Body of pancreas (tissue), 4 donors: ENCODE data around the gene VWCE. TPM values are rescaled to one million over a fixed set of nuclear protein-coding genes. Genes with fewer than 3 reads are reported as not detected.

Experiments used
- ATAC-seq: fragments of 150-250 bp; one replicate; pipeline ENCODE4 v1.9.1; 2016
- DNase-seq, 4 donors: peaks; one replicate each; pipeline ENCODE4 v3.0.0-alpha.2; 2019
- H3K27ac ChIP-seq, 4 donors: fragments of 200-600 bp; sonication (generic); 1 replicate in 3 of 4; 2 replicates in 1 of 4; pipeline versions ENCODE4 v1.5.1 to v1.6.1; 2016 to 2019; ENCODE audit warnings: mild to moderate bottlenecking in 1 of 4, mixed read lengths in 1 of 4, moderate library complexity in 1 of 4
- H3K27me3 ChIP-seq, 2 donors: fragments of 200-600 bp; sonication (generic); one replicate each; pipeline ENCODE4 v1.6.0; 2016; ENCODE audit warnings: mild to moderate bottlenecking in 1 of 2
- H3K36me3 ChIP-seq, 2 donors: fragments of 200-600 bp; sonication (generic); replicated peaks in 1 of 2; 2 replicates each; pipeline ENCODE4 v1.5.1; 2016; ENCODE audit warnings: low read depth in 2 of 2; ENCODE audit not compliant: insufficient read depth in 1 of 2
- H3K4me1 ChIP-seq: fragments of 200-600 bp; sonication (generic); one replicate; pipeline ENCODE4 v1.6.0; 2016
- H3K4me3 ChIP-seq, 2 donors: fragments of 200-600 bp; sonication (generic); 1 replicate in 1 of 2; 2 replicates in 1 of 2; pipeline ENCODE4 v1.5.1; 2016 to 2019
- H3K9me3 ChIP-seq, 3 donors: fragments of 200-600 bp; sonication (generic); 1 replicate in 2 of 3; 2 replicates in 1 of 3; pipeline ENCODE4 v1.5.1; 2016
- POLR2A ChIP-seq, 3 donors: fragments of 450-650 bp; IDR thresholded peaks; one replicate each; pipeline ENCODE4 v1.6.1; 2016; ENCODE audit warnings: antibody characterized with exemption in 3 of 3, mild to moderate bottlenecking in 2 of 3
- WGBS, 2 donors: methylation state at CpG; one replicate each; pipeline ENCODE4 v1.1.5; 2017; 5-methylcytosine and 5-hydroxymethylcytosine counted together
- intact Hi-C: fragments of 100-400 bp; cut with DNase I; formaldehyde crosslinking; loops from one replicate; pipeline ENCODE4 v1.15.1; 2023
- total RNA-seq, 2 donors: library from RNA; depleted of rRNA; stranded (reverse); fragments of >200 nt; gene quantifications; one replicate each; pipeline ENCODE4 v1.1.0, GENCODE V29; 2016
- TF ChIP-seq, protein P1 (sequence below), 7 experiments: fragments of 450-650 bp in 4 of 7; fragments of 200-600 bp in 3 of 7; sonication (generic) in 3 of 7; IDR thresholded peaks; one replicate each; pipeline ENCODE4 v1.5.1; 2016 to 2019; ENCODE audit warnings: antibody characterized with exemption in 7 of 7

Gene VWCE
- total RNA-seq, 2 donors from 2014 or later: 4.3 TPM; not detected in 1

DNA sequence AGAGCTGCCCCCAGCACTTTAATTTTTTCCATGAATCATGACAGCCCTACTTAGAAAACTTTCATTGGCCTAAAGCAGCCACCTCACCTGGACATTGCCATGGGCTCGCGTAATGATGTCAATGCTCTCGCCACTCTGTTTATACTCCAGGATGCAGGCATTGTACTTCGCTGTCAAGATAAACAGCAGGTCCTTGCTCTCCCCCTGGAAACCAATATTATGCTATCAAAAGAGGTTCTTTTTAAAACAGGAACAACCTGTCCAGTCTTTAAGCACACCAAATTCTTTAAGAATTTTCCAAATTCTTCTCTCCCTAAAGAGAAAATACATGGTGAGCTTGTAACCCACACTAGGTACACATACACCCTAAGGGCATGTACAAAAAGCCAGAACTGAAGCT is 34.8 kb upstream of the VWCE start:
- no peak overlapping the region for H3K27ac ChIP-seq
- DNase-seq (no peak), ATAC-seq (no peak)
- TF ChIP-seq POLR2A (IDR thresholded peaks at IDR 0.05): no peak
- TF ChIP-seq, protein P1, sequence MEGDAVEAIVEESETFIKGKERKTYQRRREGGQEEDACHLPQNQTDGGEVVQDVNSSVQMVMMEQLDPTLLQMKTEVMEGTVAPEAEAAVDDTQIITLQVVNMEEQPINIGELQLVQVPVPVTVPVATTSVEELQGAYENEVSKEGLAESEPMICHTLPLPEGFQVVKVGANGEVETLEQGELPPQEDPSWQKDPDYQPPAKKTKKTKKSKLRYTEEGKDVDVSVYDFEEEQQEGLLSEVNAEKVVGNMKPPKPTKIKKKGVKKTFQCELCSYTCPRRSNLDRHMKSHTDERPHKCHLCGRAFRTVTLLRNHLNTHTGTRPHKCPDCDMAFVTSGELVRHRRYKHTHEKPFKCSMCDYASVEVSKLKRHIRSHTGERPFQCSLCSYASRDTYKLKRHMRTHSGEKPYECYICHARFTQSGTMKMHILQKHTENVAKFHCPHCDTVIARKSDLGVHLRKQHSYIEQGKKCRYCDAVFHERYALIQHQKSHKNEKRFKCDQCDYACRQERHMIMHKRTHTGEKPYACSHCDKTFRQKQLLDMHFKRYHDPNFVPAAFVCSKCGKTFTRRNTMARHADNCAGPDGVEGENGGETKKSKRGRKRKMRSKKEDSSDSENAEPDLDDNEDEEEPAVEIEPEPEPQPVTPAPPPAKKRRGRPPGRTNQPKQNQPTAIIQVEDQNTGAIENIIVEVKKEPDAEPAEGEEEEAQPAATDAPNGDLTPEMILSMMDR (IDR thresholded peaks at IDR 0.05): no peak
- H3K4me1 ChIP-seq: peaks cover 35% of the 10 kb centered on the region
- no peaks in the 10 kb centered on the region for H3K27me3 ChIP-seq
- no peaks in the 10 kb centered on the region for H3K9me3 ChIP-seq
- 82 to 86% methylated on average over 4 of the region's 4 CpGs for WGBS, 2 donors
- intact Hi-C loops: no loop called here
- peaks cover 4 to 14% of the 10 kb centered on the region in 2 donors for H3K36me3 ChIP-seq
- H3K4me3 ChIP-seq: no peak overlapping the region

DNA sequence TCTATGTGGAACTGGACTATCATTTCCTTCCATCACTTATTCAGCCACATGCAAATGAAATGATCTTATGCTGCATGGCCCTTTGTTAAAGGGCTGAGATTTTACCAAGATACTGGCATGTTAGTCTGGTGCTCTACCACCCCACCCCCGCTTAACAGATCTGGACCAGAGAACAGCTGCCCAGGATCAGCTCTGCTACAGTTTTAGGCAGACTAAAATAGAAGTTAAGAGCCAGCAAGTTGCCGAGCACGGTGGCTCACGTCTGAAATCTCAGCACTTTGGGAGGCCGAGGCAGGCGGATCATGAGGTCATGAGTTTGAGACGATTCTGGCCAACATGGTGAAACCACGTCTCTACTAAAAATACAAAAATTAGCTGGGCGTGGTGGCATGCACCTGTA is 33.2 kb upstream of the VWCE start:
- H3K36me3 ChIP-seq: peaks cover 4 to 22% of the 10 kb centered on the region in 2 donors
- intact Hi-C loops: no loop called here
- WGBS, 2 donors: 85 to 87% methylated on average over 9 of the region's 9 CpGs
- ATAC-seq (no peak), DNase-seq (no peak)
- no peak for TF ChIP-seq POLR2A (IDR thresholded peaks at IDR 0.05)
- TF ChIP-seq, protein P1 (IDR thresholded peaks at IDR 0.05): no peak
- H3K27me3 ChIP-seq: no peaks in the 10 kb centered on the region
- H3K27ac ChIP-seq: no peak overlapping the region
- H3K9me3 ChIP-seq: no peaks in the 10 kb centered on the region
- H3K4me3 ChIP-seq: no peak overlapping the region
- peaks cover 21% of the 10 kb centered on the region for H3K4me1 ChIP-seq

DNA sequence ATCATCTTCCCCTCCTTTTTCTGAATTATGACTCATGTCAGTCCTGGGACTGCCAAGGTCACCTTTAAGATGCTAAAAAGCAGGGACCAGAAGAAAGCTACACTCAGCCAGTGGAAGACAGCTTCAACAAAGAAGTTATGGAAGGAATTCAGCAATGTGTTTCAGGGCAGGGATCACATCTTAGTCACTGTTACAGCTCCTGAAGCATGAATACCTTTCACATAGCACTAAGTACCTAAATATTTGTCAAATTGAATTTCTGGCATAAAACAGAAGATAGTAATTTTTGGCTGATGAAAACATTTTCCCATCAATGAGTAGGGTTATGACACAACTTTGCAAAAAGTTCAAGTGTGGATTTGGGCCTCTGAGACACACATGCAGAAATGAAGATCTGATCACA is 32.6 kb upstream of the VWCE start:
- Histone ChIP-seq H3K9me3 (no peaks in the 10 kb centered on the region), H3K36me3 (peaks cover 8 to 28% of the 10 kb centered on the region in 2 donors), H3K27ac (no peak overlapping the region), H3K4me3 (no peak overlapping the region), H3K4me1 (peaks cover 21% of the 10 kb centered on the region), H3K27me3 (no peaks in the 10 kb centered on the region)
- intact Hi-C loops: no loop called here
- DNase-seq: no peak
- no peak for ATAC-seq
- no peak for TF ChIP-seq POLR2A (IDR thresholded peaks at IDR 0.05)
- TF ChIP-seq, protein P1 (IDR thresholded peaks at IDR 0.05): no peak

DNA sequence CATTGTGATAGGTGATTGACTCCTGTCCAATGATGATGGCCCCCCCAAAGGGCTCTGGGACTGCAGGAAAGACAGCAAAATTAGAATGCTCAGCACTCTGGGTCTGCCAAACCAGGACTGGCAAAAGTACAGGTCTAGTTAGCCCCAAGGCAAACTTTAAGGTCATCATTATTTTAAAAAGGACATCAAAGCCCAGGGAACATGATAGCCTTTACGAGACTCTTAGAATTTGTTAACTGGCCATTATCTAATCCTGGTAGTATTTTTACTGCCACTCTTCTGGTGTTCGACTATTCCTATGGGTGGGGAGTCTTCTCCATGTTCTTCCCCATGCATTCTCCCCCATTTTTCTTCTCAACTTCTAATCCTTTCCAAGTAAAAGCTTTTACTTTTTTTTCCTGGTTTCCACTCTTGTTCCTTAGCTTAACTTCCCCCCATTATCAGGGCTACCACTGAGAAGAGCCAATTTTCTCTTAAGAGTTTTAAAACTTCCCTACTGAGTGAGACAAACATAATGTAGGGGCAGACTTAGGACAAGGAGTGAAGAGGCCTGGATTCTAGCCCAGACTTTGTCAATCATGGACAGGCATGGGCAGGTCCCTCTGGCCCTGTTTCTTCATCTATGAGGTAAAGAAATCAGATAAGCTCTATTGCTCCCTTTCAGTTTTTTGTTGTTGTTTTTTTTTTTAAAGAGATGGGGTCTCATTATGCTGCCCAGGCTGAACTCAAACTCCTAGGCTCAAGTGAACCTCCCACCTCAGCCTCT is 30.7 kb upstream of the VWCE start:
- no peak for ATAC-seq
- Histone ChIP-seq H3K4me3 (no peak overlapping the region), H3K27me3 (no peaks in the 10 kb centered on the region), H3K36me3 (peaks cover 21 to 33% of the 10 kb centered on the region in 2 donors), H3K27ac (no peak overlapping the region), H3K9me3 (no peaks in the 10 kb centered on the region), H3K4me1 (peaks cover 8% of the 10 kb centered on the region)
- no peak for TF ChIP-seq POLR2A (IDR thresholded peaks at IDR 0.05)
- TF ChIP-seq, protein P1 (IDR thresholded peaks at IDR 0.05): no peak
- DNase-seq: no peak
- 80 to 90% methylated on average over 2 of the region's 2 CpGs for WGBS, 2 donors
- intact Hi-C loops: no loop called here

DNA sequence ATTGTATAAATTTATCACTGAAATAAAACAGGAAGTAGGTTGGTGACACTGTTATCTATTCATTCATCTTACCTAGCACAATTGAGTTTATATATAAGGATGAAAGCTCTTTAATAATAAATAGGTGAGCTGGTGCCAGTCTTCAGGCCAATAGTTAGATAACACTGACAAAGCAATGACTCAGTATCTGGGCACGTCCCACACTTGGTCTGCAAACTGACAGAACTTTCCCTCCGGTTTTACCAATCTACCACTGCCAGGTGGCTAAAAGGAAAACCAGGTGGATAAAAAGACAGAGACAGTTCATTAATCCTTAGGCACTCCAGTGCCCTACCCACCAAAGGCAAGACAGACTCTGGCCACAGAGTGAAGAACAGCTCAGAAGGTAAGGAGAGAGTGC is 20.1 kb upstream of the VWCE start:
- 31 to 51% methylated on average over 2 of the region's 2 CpGs for WGBS, 2 donors

More for the DNA sequence above, 20.1 kb upstream of the VWCE start:
- ATAC-seq (no peak), DNase-seq (no peak)
- H3K9me3 ChIP-seq: no peaks in the 10 kb centered on the region
- intact Hi-C loops: no loop called here
- no peak overlapping the region for H3K4me3 ChIP-seq
- H3K27me3 ChIP-seq: no peaks in the 10 kb centered on the region
- H3K36me3 ChIP-seq: peaks cover 28 to 47% of the 10 kb centered on the region in 2 donors
- H3K4me1 ChIP-seq: no peaks in the 10 kb centered on the region
- no peak overlapping the region for H3K27ac ChIP-seq
- TF ChIP-seq POLR2A (IDR thresholded peaks at IDR 0.05): no peak
- TF ChIP-seq, protein P1 (IDR thresholded peaks at IDR 0.05): no peak
